BLaER1 treated with 17β-estradiol and CSF1 and Interleukin-3, amounts not matched to agents 10 nM and 100 nM (cell line): ENCODE results near the gene UBAP1.
A peak's percentile ranks its signal among the peaks of the same experiment; 100 is the strongest.
"Not testable (repeated sequence)": the region's sequence is repeated elsewhere in the genome, so short reads cannot be mapped to it uniquely, and the experiment has no call there.

Experiments
- H3K27ac ChIP-seq, 11 experiments: shearing (Covaris generic); formaldehyde crosslinking; 2 replicates each; pipeline ENCODE4 v1.8.1; 2022
- H3K27me3 ChIP-seq, 11 experiments: shearing (Covaris generic); formaldehyde crosslinking; 2 replicates each; pipeline ENCODE4 v1.8.1; 2022
- H3K36me3 ChIP-seq, 11 experiments: shearing (Covaris generic); formaldehyde crosslinking; 2 replicates each; pipeline ENCODE4 v1.8.1; 2022
- H3K4me1 ChIP-seq, 10 experiments: shearing (Covaris generic); formaldehyde crosslinking; 2 replicates each; pipeline ENCODE4 v1.8.1; 2022
- H3K4me2 ChIP-seq, 11 experiments: shearing (Covaris generic); formaldehyde crosslinking; 2 replicates each; pipeline ENCODE4 v1.8.1; 2022
- H3K4me3 ChIP-seq, 10 experiments: shearing (Covaris generic); formaldehyde crosslinking; 2 replicates each; pipeline ENCODE4 v1.8.1; 2022
- H3K9ac ChIP-seq, 11 experiments: shearing (Covaris generic); formaldehyde crosslinking; 2 replicates each; pipeline ENCODE4 v1.8.1; 2022
- H3K9me3 ChIP-seq, 11 experiments: shearing (Covaris generic); formaldehyde crosslinking; replicated peaks in 1 of 11; 2 replicates each; pipeline ENCODE4 v1.8.1; 2022
- H4K20me1 ChIP-seq, 11 experiments: shearing (Covaris generic); formaldehyde crosslinking; 2 replicates each; pipeline ENCODE4 v1.8.1; 2022
- Cebpa-rat ChIP-seq, 11 experiments: shearing (Covaris generic); IDR thresholded peaks; 2 replicates each; pipeline ENCODE4 v1.8.1; 2022

UBAP1 gene

GRCh38 chr9:34282096-34282495 is 103.3 kb downstream of the UBAP1 start:
- H4K20me1 ChIP-seq, result no peaks in the 10 kb centered on the region
- no peak overlapping the region for H3K4me2 ChIP-seq
- H3K9ac ChIP-seq, result no peak overlapping the region
- no peaks in the 10 kb centered on the region for H3K27me3 ChIP-seq
- H3K27ac ChIP-seq, result no peak overlapping the region
- H3K4me1 ChIP-seq, result peaks cover 10 to 20% (median 18%) of the 10 kb centered on the region in 10 experiments; a peak in 19 of 20 replicates
- no peak for TF ChIP-seq Cebpa-rat (IDR thresholded peaks at IDR 0.05)
- no peaks in the 10 kb centered on the region for H3K9me3 ChIP-seq
- no peak overlapping the region for H3K4me3 ChIP-seq
- H3K36me3 ChIP-seq, result peaks cover 0 to 80% (median 55%) of the 10 kb centered on the region in 11 experiments; a peak in 18 of 22 replicates

- Histone ChIP-seq H3K27me3 (no peaks in the 10 kb centered on the region), H3K27ac (no peak overlapping the region), H3K4me1 (peaks cover 4 to 26% (median 10%) of the 10 kb centered on the region in 10 experiments; a peak in 17 of 20 replicates), H3K9me3 (no peaks in the 10 kb centered on the region), H3K4me2 (peak overlapping the region in 1 of 11 experiments; percentile 35; a peak in 1 of 22 replicates), H4K20me1 (no peaks in the 10 kb centered on the region), H3K4me3 (no peak overlapping the region), H3K9ac (no peak overlapping the region), H3K36me3 (peaks cover 0 to 77% (median 42%) of the 10 kb centered on the region in 11 experiments; a peak in 19 of 22 replicates)
- no peak for TF ChIP-seq Cebpa-rat (IDR thresholded peaks at IDR 0.05)
Measured at GRCh38 chr9:34289159-34289558, 110.3 kb downstream of the UBAP1 start.

- Histone ChIP-seq H3K9ac (no peak overlapping the region), H3K4me3 (no peak overlapping the region), H4K20me1 (no peaks in the 10 kb centered on the region), H3K27ac (peak overlapping the region in 3 of 11 experiments; percentile 27 to 57 (median 39); a peak in 5 of 22 replicates), H3K4me2 (peak overlapping the region in 4 of 11 experiments; percentile 7 to 45 (median 30); a peak in 5 of 22 replicates), H3K9me3 (no peaks in the 10 kb centered on the region), H3K27me3 (no peaks in the 10 kb centered on the region), H3K36me3 (peaks cover 0 to 72% (median 29%) of the 10 kb centered on the region in 11 experiments; a peak in 17 of 22 replicates), H3K4me1 (peaks cover 4 to 26% (median 10%) of the 10 kb centered on the region in 10 experiments; a peak in 17 of 20 replicates)
- TF ChIP-seq Cebpa-rat (IDR thresholded peaks at IDR 0.05), result no peak
Measured at GRCh38 chr9:34291023-34291422, 112.2 kb downstream of the UBAP1 start.

- Histone ChIP-seq H3K27me3 (no peaks in the 10 kb centered on the region), H3K9ac (no peak overlapping the region), H3K4me1 (peaks cover 4 to 26% (median 10%) of the 10 kb centered on the region in 10 experiments; a peak in 17 of 20 replicates), H3K4me2 (peak overlapping the region in 4 of 11 experiments; percentile 7 to 45 (median 30); a peak in 5 of 22 replicates), H3K27ac (peak overlapping the region in 3 of 11 experiments; percentile 27 to 57 (median 39); a peak in 5 of 22 replicates), H4K20me1 (no peaks in the 10 kb centered on the region), H3K36me3 (peaks cover 0 to 68% (median 26%) of the 10 kb centered on the region in 11 experiments; a peak in 17 of 22 replicates), H3K4me3 (no peak overlapping the region), H3K9me3 (no peaks in the 10 kb centered on the region)
- no peak for TF ChIP-seq Cebpa-rat (IDR thresholded peaks at IDR 0.05)
Measured at GRCh38 chr9:34291423-34291822, 112.6 kb downstream of the UBAP1 start.

GRCh38 chr9:34292552-34292951 is 113.7 kb downstream of the UBAP1 start:
- Histone ChIP-seq H3K27me3 (no peaks in the 10 kb centered on the region), H3K4me3 (no peak overlapping the region), H3K27ac (no peak overlapping the region), H3K9ac (no peak overlapping the region), H3K9me3 (no peaks in the 10 kb centered on the region), H3K4me1 (peaks cover 4 to 26% (median 10%) of the 10 kb centered on the region in 10 experiments; a peak in 17 of 20 replicates), H4K20me1 (no peaks in the 10 kb centered on the region), H3K36me3 (peaks cover 0 to 59% (median 17%) of the 10 kb centered on the region in 11 experiments; a peak in 12 of 22 replicates), H3K4me2 (no peak overlapping the region)
- no peak for TF ChIP-seq Cebpa-rat (IDR thresholded peaks at IDR 0.05)

GRCh38 chr9:34301064-34301463 is 122.2 kb downstream of the UBAP1 start:
- H3K4me2 ChIP-seq, H3K4me1 ChIP-seq, H3K9ac ChIP-seq, H3K27ac ChIP-seq, H3K4me3 ChIP-seq, H3K27me3 ChIP-seq, H4K20me1 ChIP-seq, H3K9me3 ChIP-seq: not testable (repeated sequence)
- peaks cover 0 to 21% (median 10%) of the 10 kb centered on the region in 11 experiments; a peak in 9 of 22 replicates for H3K36me3 ChIP-seq
